HepG2 (cell line): ENCODE measurements around the gene STAP2. TPM values are rescaled to one million over a fixed set of nuclear protein-coding genes. Genes with fewer than 3 reads are reported as not detected.

ENCODE experiments used
- AGO1 ChIP-seq: fragments of 200-400 bp; formaldehyde crosslinking; IDR thresholded peaks from 2 replicates; pipeline ENCODE4 v1.6.1; 2017; ENCODE audit warnings: mild to moderate bottlenecking, low read depth, low read length, moderate library complexity; ENCODE audit not compliant: poor library complexity, severe bottlenecking
- HNF4A ChIP-seq: sonication (generic); formaldehyde crosslinking; IDR thresholded peaks from 2 replicates; pipeline ENCODE4 v1.4.0; 2020; ENCODE audit warnings: missing genetic modification reagents
- LCORL ChIP-seq, 2 experiments: fragments of 450-650 bp in 1 of 2; sonication (generic) in 1 of 2; formaldehyde crosslinking in 1 of 2; IDR thresholded peaks; 2 replicates each; pipeline versions ENCODE4 v1.5.0 to v1.6.1; 2017 to 2020; ENCODE audit warnings: antibody characterized with exemption in 1 of 2, missing genetic modification reagents in 1 of 2
- MED8 ChIP-seq: sonication (generic); formaldehyde crosslinking; IDR thresholded peaks from 2 replicates; pipeline ENCODE4 v1.8.1; 2023; ENCODE audit warnings: mild to moderate bottlenecking, missing genetic modification reagents; ENCODE audit not compliant: insufficient replicate concordance
- NCOR1 ChIP-seq: fragments of 200-600 bp; sonication (generic); IDR thresholded peaks from 2 replicates; pipeline ENCODE4 v1.7.0; 2017; ENCODE audit warnings: antibody characterized with exemption, low read length, borderline replicate concordance
- NFATC3 ChIP-seq: sonication (generic); formaldehyde crosslinking; IDR thresholded peaks from 2 replicates; pipeline ENCODE4 v1.5.1; 2020; ENCODE audit warnings: mild to moderate bottlenecking, missing genetic modification reagents
- SOX6 ChIP-seq, 2 experiments: fragments of 450-650 bp in 1 of 2; sonication (generic) in 1 of 2; formaldehyde crosslinking in 1 of 2; IDR thresholded peaks; 2 replicates each; pipeline versions ENCODE4 v1.4.0 to v1.6.1; 2017 to 2020; ENCODE audit warnings: antibody characterized with exemption in 1 of 2, mild to moderate bottlenecking in 1 of 2, missing genetic modification reagents in 1 of 2
- SYNCRIP ChIP-seq: fragments of 200-400 bp; formaldehyde crosslinking; IDR thresholded peaks from 2 replicates; pipeline ENCODE4 v1.6.1; 2018; ENCODE audit warnings: mild to moderate bottlenecking, low read depth, low read length; ENCODE audit not compliant: insufficient read depth
- ZBTB2 ChIP-seq: sonication (generic); formaldehyde crosslinking; IDR thresholded peaks from 2 replicates; pipeline ENCODE4 v1.8.0; 2022; ENCODE audit warnings: low read depth, missing genetic modification reagents
- ZFP62 ChIP-seq: sonication (generic); formaldehyde crosslinking; IDR thresholded peaks from 2 replicates; pipeline ENCODE4 v1.4.0; 2020; ENCODE audit warnings: missing genetic modification reagents
- ZNF280B ChIP-seq: sonication (generic); formaldehyde crosslinking; IDR thresholded peaks from 2 replicates; pipeline ENCODE4 v1.5.0; 2020; ENCODE audit warnings: missing genetic modification reagents, mild to moderate bottlenecking, borderline replicate concordance
- ZNF317 ChIP-seq: sonication (generic); formaldehyde crosslinking; IDR thresholded peaks from 2 replicates; pipeline ENCODE4 v1.5.0; 2020; ENCODE audit warnings: mild to moderate bottlenecking, missing genetic modification reagents
- ZNF335 ChIP-seq: sonication (generic); formaldehyde crosslinking; IDR thresholded peaks from 2 replicates; pipeline ENCODE4 v1.4.0; 2020; ENCODE audit warnings: missing genetic modification reagents
- ZNF407 ChIP-seq: sonication (generic); formaldehyde crosslinking; IDR thresholded peaks from one replicate; pipeline ENCODE4 v1.5.1; 2020; ENCODE audit warnings: mild to moderate bottlenecking, missing genetic modification reagents; ENCODE audit errors: not compliant biosample characterization
- ZNF580 ChIP-seq: IDR thresholded peaks from 2 replicates; pipeline ENCODE4 v1.6.1; 2016; ENCODE audit warnings: low read depth, borderline replicate concordance
- ZNF614 ChIP-seq: IDR thresholded peaks from 2 replicates; pipeline ENCODE4 v1.6.1; 2018; ENCODE audit warnings: missing biosample characterization, missing genetic modification reagents, inconsistent platforms, borderline replicate concordance
- ZNF780A ChIP-seq: sonication (generic); formaldehyde crosslinking; IDR thresholded peaks from 2 replicates; pipeline ENCODE4 v1.8.0; 2022; ENCODE audit warnings: mild to moderate bottlenecking, missing genetic modification reagents, moderate library complexity
- polyA plus RNA-seq, 8 experiments: library from polyadenylated mRNA; depleted of rRNA in 3 of 8; stranded (reverse) in 7 of 8; unstranded in 1 of 8; fragments of >200 nt; fragmentation: Illumina TruSeq in 4 of 8; extraction: Trizol in 4 of 8; gene quantifications; 2 replicates each; pipeline versions ENCODE4 v1.2.1 to v1.2.3, GENCODE V29; 2011 to 2016; ENCODE audit warnings: low read depth in 4 of 8, missing spikeins in 1 of 8, mixed read lengths in 1 of 8; ENCODE audit not compliant: insufficient read depth in 1 of 8
- total RNA-seq, 5 experiments: library from RNA; depleted of rRNA; stranded (reverse); fragments of >200 nt; fragmentation: Illumina TruSeq; extraction: Trizol; gene quantifications; 2 replicates each; pipeline ENCODE4 v1.2.3, GENCODE V29; 2016; ENCODE audit warnings: low read depth in 1 of 5

The STAP2 gene
- total and polyA plus RNA-seq, 2 of the 13 experiments (the other 11 are each of a cell fraction or from before 2014, with no cell fraction given), result 39.0 to 43.7 TPM

- peak; percentile 86 for TF ChIP-seq MED8 (CRISPR knock-in tag)
- peak; percentile 97 for TF ChIP-seq HNF4A (CRISPR knock-in tag)
- no peak for TF ChIP-seq ZFP62
- no peak for TF ChIP-seq AGO1
- peak; percentile 76 for TF ChIP-seq ZNF317 (CRISPR knock-in tag)
- no peak for TF ChIP-seq NFATC3
- TF ChIP-seq NCOR1, result peak; percentile 14; the same call in 1 of the 2 replicates
- TF ChIP-seq SOX6 (IDR thresholded peaks at IDR 0.05), result no peak
- TF ChIP-seq SOX6 (CRISPR knock-in tag; IDR thresholded peaks at IDR 0.05), result peak; percentile 78
- no peak for TF ChIP-seq ZNF614 (CRISPR knock-in tag)
- no peak for TF ChIP-seq LCORL (IDR thresholded peaks at IDR 0.05)
- peak; percentile 99 for TF ChIP-seq LCORL (CRISPR knock-in tag; IDR thresholded peaks at IDR 0.05)
- no peak for TF ChIP-seq ZNF280B (CRISPR knock-in tag)
- no peak for TF ChIP-seq ZNF780A
- TF ChIP-seq ZNF335 (CRISPR knock-in tag), result peak; percentile 78
- TF ChIP-seq ZNF580 (CRISPR knock-in tag), result no peak
- no peak for TF ChIP-seq SYNCRIP
- 0 out of 2 replicates have a peak, but pooled peaks have one; percentile 32 for TF ChIP-seq ZBTB2
- TF ChIP-seq ZNF407 (CRISPR knock-in tag), result no peak
Observed at GRCh38 chr19:4342615-4343369, 4.2 kb upstream of the STAP2 start (continued).
